PC-9 (cell line): ENCODE results near the gene MAP3K13. TPM values are rescaled to one million over a fixed set of nuclear protein-coding genes. Genes with fewer than 3 reads are reported as not detected.

Experiments used
- BruUV-seq: library from RNA; stranded (reverse); fragments of 400-500 nt; replicated peaks from 2 replicates; lab custom pipeline; 2021; lab: Mats Ljungman, UMichigan
- CTCF ChIA-PET: fragments of 300-600 bp; sonication (Branson Sonifier 250); formaldehyde crosslinking; loops from one replicate; lab custom pipeline; 2022; ENCODE audit warnings: antibody characterized with exemption; lab: Charles Lee
- POLR2A ChIA-PET: fragments of 300-600 bp; sonication (Branson Sonifier 250); formaldehyde crosslinking; loops from one replicate; lab custom pipeline; 2022; ENCODE audit warnings: antibody characterized with exemption; ENCODE audit not compliant: unreplicated experiment; lab: Charles Lee
- DNase-seq, 2 experiments: peaks; one replicate each; pipeline versions ENCODE4 v3.0.0 to v3.0.0-alpha.2; 2015 to 2022; ENCODE audit warnings: mixed read lengths in 1 of 2
- H2AFZ ChIP-seq: fragments of 200-600 bp; sonication (generic); 2 replicates; pipeline ENCODE4 v1.8.1; 2017; ENCODE audit warnings: antibody characterized with exemption
- H3F3A ChIP-seq: fragments of 200-600 bp; sonication (generic); 2 replicates; pipeline ENCODE4 v1.8.1; 2017; ENCODE audit warnings: antibody characterized with exemption, mild to moderate bottlenecking, low read depth; ENCODE audit not compliant: insufficient read depth
- H3K27ac ChIP-seq: fragments of 200-600 bp; sonication (generic); 2 replicates; pipeline ENCODE4 v1.6.1; 2016; ENCODE audit warnings: mixed run types
- H3K27me3 ChIP-seq: fragments of 200-600 bp; sonication (generic); 2 replicates; pipeline ENCODE4 v1.6.1; 2016; ENCODE audit warnings: low read depth, mixed run types; ENCODE audit not compliant: insufficient read depth
- H3K36me3 ChIP-seq: fragments of 200-600 bp; sonication (generic); 2 replicates; pipeline ENCODE4 v1.6.1; 2016; ENCODE audit warnings: low read depth, mixed run types
- H3K4me1 ChIP-seq: fragments of 200-600 bp; sonication (generic); replicated peaks from 2 replicates; pipeline ENCODE4 v1.6.1; 2016; ENCODE audit warnings: mixed run types; ENCODE audit not compliant: insufficient read depth
- H3K4me2 ChIP-seq: fragments of 200-600 bp; sonication (generic); 2 replicates; pipeline ENCODE4 v1.6.1; 2017; ENCODE audit warnings: mixed run types
- H3K4me3 ChIP-seq: fragments of 200-600 bp; sonication (generic); 2 replicates; pipeline ENCODE4 v1.6.1; 2016; ENCODE audit warnings: mixed run types
- H3K79me2 ChIP-seq: fragments of 200-600 bp; sonication (generic); 2 replicates; pipeline ENCODE4 v1.6.1; 2017; ENCODE audit warnings: low read depth, mixed run types
- H3K9me2 ChIP-seq: fragments of 200-600 bp; sonication (generic); 2 replicates; pipeline ENCODE4 v1.8.1; 2017; ENCODE audit warnings: mild to moderate bottlenecking; ENCODE audit not compliant: insufficient read depth
- H3K9me3 ChIP-seq: fragments of 200-600 bp; sonication (generic); 2 replicates; pipeline ENCODE4 v1.8.1; 2016; ENCODE audit warnings: low read depth; ENCODE audit not compliant: insufficient read depth
- H4K20me1 ChIP-seq: fragments of 200-600 bp; sonication (generic); 2 replicates; pipeline ENCODE4 v1.8.1; 2017; ENCODE audit not compliant: insufficient read depth
- EZH2 ChIP-seq: fragments of 200-600 bp; sonication (generic); IDR thresholded peaks from 2 replicates; pipeline ENCODE4 v1.8.0; 2017; ENCODE audit warnings: antibody characterized with exemption, low read depth
- intact Hi-C: fragments of 100-400 bp; cut with micrococcal nuclease; formaldehyde crosslinking; loops from one replicate; pipeline ENCODE4 v1.10.0; 2022; ENCODE audit not compliant: unreplicated experiment
- total RNA-seq: library from RNA; stranded (reverse); gene quantifications from 2 replicates; pipeline ENCODE4 v1.2.3, GENCODE V29; 2021
- TF ChIP-seq, protein P1 (sequence below): fragments of 200-600 bp; sonication (generic); conservative IDR thresholded peaks from 2 replicates; pipeline ENCODE4 v1.6.1; 2017; ENCODE audit warnings: mixed run types, antibody characterized with exemption, mild to moderate bottlenecking, moderate library complexity

Gene MAP3K13
- total RNA-seq, 1 experiment from 2014 or later = 65.5 TPM

GRCh38 chr3:185490241-185490640 lies 127.3 kb downstream of the MAP3K13 start:
- BruUV-seq = no TSS peak
- CTCF ChIA-PET = no interaction called here

DNA sequence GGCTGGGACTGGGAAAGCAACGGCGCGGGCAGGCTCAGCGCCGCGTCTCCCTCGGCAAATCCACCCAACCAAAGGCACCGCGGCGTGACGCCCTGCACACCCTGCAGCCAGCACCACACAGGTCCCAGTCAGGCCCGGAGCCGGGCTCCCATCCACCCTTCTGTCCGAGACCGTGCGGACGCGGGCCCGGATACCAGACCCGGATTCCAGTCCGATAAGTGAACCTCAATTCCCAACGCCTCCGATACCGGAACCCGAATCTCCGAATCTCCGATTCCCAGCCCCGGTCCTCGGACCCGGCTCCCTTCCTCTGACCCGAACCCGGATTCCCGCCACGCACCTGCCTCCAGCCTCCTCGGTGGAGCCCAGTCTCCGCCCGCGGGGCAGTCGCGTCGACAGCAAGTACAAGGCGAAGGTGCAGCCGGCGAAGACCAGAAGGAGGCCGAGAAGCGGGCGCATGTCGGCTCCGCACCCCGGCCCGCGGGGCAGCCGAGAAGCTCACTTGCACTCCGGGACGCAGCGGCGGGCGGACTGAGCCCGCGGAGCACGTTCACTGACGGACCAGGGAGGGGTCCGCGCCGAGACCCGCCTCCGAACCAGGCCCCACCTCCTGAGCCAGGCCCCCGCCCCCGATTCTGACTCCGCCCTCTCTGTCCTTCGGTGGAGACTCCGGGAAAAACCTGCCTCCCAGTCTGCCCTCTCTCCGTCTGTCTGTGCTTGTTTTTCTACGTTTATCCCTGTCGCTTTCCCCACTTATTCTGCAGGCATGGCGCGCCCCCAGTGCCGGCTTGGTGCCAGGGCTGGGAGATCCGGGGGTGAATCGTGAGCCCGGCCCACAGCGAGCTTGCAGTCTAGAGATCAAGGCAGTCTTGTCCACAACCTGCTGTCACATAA lies 135.8 kb downstream of the MAP3K13 start, which contains the start of gene TMEM41A:
TSS of gene TMEM41A (minus strand) at position 533 of the 894 bp plus-strand sequence. CDS start at position 459, 74 bp downstream.
- CTCF ChIA-PET = interaction anchor here (0.6 to 1.1 kb wide), 3 partner anchors 37 to 77 kb away, joined by 3 to 7 read pairs (median 4); no protein-coding TSS in a partner anchor
- BruUV-seq = TSS peak; percentile 31
- intact Hi-C loops = loop anchor here (1.0 to 10.0 kb wide), 6 partner anchors 61 to 216 kb away; partner anchors contain the start of genes MAP3K13 and SENP2

More at GRCh38 chr3:185490241-185490640, 127.3 kb downstream of the MAP3K13 start:
- H3F3A ChIP-seq = peaks cover 14% of the 10 kb centered on the region; the same call in 1 of the 2 replicates
- H3K4me3 ChIP-seq = no peak overlapping the region
- H3K27me3 ChIP-seq = no peaks in the 10 kb centered on the region
- no peak overlapping the region for H3K27ac ChIP-seq
- POLR2A ChIA-PET = no interaction called here
- no peak overlapping the region for H3K4me2 ChIP-seq
- H3K36me3 ChIP-seq = peaks cover 35% of the 10 kb centered on the region; the same call in 1 of the 2 replicates
- H2AFZ ChIP-seq = no peak overlapping the region
- H3K9me2 ChIP-seq = no peaks in the 10 kb centered on the region
- no peaks in the 10 kb centered on the region for H3K4me1 ChIP-seq
- H3K79me2 ChIP-seq = no peaks in the 10 kb centered on the region
- intact Hi-C loops = loop anchor here (10.0 kb wide), 1 partner anchor 125 kb away; the partner anchor contains the start of gene MAP3K13
- TF ChIP-seq EZH2 = no peak
- TF ChIP-seq, protein P1, sequence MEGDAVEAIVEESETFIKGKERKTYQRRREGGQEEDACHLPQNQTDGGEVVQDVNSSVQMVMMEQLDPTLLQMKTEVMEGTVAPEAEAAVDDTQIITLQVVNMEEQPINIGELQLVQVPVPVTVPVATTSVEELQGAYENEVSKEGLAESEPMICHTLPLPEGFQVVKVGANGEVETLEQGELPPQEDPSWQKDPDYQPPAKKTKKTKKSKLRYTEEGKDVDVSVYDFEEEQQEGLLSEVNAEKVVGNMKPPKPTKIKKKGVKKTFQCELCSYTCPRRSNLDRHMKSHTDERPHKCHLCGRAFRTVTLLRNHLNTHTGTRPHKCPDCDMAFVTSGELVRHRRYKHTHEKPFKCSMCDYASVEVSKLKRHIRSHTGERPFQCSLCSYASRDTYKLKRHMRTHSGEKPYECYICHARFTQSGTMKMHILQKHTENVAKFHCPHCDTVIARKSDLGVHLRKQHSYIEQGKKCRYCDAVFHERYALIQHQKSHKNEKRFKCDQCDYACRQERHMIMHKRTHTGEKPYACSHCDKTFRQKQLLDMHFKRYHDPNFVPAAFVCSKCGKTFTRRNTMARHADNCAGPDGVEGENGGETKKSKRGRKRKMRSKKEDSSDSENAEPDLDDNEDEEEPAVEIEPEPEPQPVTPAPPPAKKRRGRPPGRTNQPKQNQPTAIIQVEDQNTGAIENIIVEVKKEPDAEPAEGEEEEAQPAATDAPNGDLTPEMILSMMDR = no peak
- H3K9me3 ChIP-seq = no peaks in the 10 kb centered on the region
- no peaks in the 10 kb centered on the region for H4K20me1 ChIP-seq
- no peak for DNase-seq

DNA sequence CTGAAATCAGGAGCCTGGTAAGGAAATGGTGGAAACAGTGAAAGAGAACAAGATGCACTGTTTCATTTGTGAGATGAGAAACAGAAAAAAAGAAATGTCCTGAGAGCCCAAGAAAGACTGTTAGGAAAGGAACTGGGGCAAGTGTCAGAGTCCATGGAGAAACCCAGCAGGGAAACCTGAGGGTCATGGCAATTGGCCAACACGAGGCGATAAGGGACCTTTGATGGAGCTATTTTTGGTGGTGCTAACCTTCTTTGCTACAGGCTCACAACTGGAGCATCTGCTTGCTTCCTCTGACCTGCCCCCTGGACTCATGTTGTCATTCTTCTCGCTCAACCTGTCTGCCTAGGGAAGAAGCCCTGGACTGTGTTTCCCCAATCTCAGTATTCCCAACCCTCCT lies 140.1 kb downstream of the MAP3K13 start:
- H3F3A ChIP-seq = peaks cover 6% of the 10 kb centered on the region; the same call in 1 of the 2 replicates
- no peak overlapping the region for H3K4me2 ChIP-seq
- intact Hi-C loops = no loop called here
- H3K79me2 ChIP-seq = peaks cover 7% of the 10 kb centered on the region
- H3K27me3 ChIP-seq = no peaks in the 10 kb centered on the region
- H2AFZ ChIP-seq = no peak overlapping the region
- TF ChIP-seq EZH2 = no peak
- TF ChIP-seq, protein P1 = no peak
- H3K27ac ChIP-seq = no peak overlapping the region
- ChIA-PET POLR2A (no interaction called here), CTCF (no interaction called here)
- H3K9me3 ChIP-seq = no peaks in the 10 kb centered on the region
- no peaks in the 10 kb centered on the region for H3K9me2 ChIP-seq
- no peak overlapping the region for H3K4me3 ChIP-seq
- DNase-seq = no peak
- 0 out of 2 replicates have a peak, but pooled peaks cover 3% of the 10 kb centered on the region for H3K4me1 ChIP-seq
- no peaks in the 10 kb centered on the region for H4K20me1 ChIP-seq
- no TSS peak for BruUV-seq
- no peaks in the 10 kb centered on the region for H3K36me3 ChIP-seq

More for the DNA sequence above, 135.8 kb downstream of the MAP3K13 start, which contains the start of gene TMEM41A:
- no peaks in the 10 kb centered on the region for H3K27me3 ChIP-seq
- TF ChIP-seq, protein P1 = 0 out of 2 replicates have a peak, but pooled peaks have one; percentile 17
- TF ChIP-seq EZH2 = no peak
- H3K36me3 ChIP-seq = peaks cover 6% of the 10 kb centered on the region; the same call in 1 of the 2 replicates
- H2AFZ ChIP-seq = peak within 1 kb of the TSS; percentile 99
- no peaks in the 10 kb centered on the region; the same call in 1 of the 2 replicates for H4K20me1 ChIP-seq
- peak within 1 kb of the TSS; percentile 74 for H3K27ac ChIP-seq
- peak within 1 kb of the TSS; percentile 78 for H3K4me3 ChIP-seq
- no peaks in the 10 kb centered on the region for H3K9me2 ChIP-seq
- POLR2A ChIA-PET = interaction anchor here (0.6 to 0.7 kb wide), 5 partner anchors 61 to 603 kb away, joined by 3 to 5 read pairs (median 3); no protein-coding TSS in a partner anchor
- peak within 1 kb of the TSS; percentile 84 for H3K4me2 ChIP-seq
- peaks cover 25% of the 10 kb centered on the region for H3K79me2 ChIP-seq
- DNase-seq = peak; percentile 81 to 98
- no peaks in the 10 kb centered on the region for H3K9me3 ChIP-seq
- H3F3A ChIP-seq = peaks cover 9% of the 10 kb centered on the region; the same call in 1 of the 2 replicates
- peaks cover 11% of the 10 kb centered on the region for H3K4me1 ChIP-seq
